Pons (tissue), 1 donor: Measurements from ENCODE around the gene ITCH.
"Not testable (repeated sequence)": the region's sequence is repeated elsewhere in the genome, so short reads cannot be mapped to it uniquely, and the experiment has no call there.

Experiments used
- DNase-seq: peaks from one replicate; pipeline ENCODE4 v3.0.0-alpha.2; 2016; ENCODE audit warnings: low spot score

Gene ITCH

DNA sequence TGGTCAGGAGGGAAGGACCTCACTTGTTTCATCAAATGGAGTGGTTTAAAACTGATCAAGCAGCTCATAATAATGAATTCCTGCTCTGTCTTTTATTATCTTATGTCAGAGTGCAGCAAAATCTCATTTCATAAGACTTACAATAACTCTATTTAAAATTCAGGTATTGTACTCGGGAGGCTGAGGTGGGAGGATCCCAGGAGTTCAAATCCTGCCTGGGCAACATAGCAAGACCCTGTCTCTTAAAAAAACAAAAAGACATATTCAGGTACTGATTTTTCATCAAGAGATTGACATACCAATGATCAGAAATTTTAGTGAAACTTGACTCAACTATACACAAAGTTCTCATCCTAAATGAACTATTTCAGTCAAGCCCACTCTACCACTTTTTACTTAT lies 147.5 kb downstream of the ITCH start:
- peak; percentile 37 for DNase-seq

DNA sequence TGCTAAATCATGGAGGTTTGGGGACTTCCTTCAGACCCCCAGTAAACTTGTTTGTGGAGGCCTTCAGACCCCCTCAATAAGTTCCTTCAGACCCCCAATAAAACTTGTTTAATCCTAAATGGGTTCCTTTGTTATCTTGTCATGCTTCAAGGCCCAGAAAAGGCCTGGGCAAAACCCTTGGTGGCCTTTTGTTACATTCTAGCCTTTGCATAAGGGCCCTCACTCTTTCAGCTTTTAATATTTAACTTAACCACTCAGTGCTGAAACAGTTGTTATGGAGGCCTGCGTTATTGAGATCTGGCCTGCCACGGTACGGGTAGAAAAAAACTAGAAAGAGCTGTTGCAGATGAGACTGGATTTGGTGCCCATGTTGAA lies 148.8 kb downstream of the ITCH start:
- no peak for DNase-seq

DNA sequence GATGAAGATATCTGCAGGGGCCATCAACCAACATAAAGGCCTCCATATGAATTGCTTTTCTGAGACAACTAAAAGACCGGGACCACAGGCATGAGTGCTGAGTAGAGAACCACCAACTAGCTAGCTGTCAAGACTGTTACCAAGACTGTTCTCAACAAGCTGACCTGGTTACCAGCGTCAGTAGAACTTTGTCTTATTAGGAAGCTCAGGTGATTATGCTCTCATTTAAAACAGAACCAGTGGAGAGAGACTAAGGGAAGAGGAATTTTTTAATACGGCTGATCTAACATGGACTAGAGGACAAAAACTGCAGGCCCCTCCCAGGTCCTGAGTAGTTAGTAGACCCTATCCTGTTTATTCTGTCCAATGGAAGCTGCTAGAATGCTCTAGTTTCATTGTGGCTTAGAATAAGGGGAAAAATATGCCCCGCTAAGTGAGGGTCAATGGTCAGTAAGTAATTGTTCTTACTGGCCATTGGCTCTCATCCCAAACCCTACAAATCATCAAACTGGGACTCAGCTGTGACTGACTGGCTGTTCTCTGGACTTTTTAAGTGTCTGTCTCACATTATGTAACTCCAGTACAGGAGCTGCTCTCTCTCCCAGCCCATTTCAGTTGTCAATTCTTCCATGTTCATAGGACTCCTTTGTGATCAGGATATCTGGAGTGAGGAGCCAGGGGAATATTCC lies 149.3 kb downstream of the ITCH start:
- DNase-seq: peak; percentile 87

DNA sequence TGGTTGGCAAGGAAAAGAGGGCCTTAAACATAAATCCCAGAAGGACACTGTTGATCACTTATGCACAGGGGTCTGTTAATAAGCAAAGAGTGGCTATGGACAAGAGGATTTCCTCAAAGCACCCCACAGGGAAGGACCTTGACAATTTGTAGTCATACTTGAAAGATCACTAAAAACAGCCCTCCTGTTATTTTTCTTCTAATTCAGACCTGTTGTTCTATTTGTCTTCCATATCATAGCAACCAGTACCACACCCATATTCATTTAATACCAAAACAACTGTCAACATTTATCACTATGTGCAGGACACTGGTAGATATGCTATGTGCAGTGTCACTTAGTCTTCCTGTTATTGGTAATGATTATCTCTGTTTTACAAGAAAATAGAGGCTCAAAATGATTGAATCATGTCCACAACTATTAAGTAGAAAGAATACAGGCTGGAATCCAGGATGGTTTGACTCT lies 149.9 kb downstream of the ITCH start:
- DNase-seq: no peak

DNA sequence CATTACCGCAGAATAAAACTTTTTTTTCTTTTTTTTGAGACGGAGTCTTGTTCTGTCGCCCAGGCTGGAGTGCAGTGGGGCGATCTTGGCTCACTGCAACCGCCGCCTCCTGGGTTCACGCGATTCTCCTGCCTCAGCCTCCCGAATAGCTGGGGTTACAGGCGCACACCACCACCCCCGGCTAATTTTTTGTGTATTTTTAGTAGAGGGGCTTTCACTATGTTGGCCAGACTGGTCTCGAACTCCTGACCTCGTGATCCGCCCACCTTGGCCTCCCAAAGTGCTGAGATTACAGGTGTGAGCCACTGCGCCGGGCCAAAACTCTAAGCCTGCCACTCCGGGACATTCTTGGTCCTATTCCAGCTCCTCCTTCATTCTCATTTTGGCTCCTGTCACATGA lies 151.0 kb downstream of the ITCH start:
- not testable (repeated sequence) for DNase-seq

DNA sequence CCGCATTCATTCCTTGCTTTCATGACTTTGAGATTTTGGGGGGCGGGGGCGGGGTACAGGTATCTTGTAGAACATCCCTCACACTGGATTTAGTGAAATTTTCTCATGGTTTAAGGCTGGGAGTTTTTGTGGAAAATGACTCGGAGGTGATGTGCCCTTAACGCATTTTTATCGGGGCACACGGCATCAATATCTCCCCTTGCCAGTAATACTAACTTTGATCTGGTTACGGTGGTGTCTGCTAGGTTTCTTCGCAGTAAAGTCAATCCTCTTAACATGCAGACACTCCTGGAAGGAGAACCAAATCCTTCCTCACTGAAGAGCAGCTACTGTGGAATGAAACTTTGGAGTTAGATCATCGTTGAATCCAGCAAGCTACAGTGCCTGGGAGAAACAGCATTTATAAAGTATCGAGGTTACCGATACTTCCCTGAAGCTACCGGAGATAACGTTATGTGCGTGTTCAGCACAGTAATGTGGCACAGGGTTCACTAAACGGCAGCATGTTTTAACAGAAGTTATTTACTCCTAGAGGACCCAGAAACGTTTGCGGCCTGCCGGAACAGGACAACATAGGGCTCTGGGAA lies 151.9 kb downstream of the ITCH start:
- peak; percentile 56 for DNase-seq

DNA sequence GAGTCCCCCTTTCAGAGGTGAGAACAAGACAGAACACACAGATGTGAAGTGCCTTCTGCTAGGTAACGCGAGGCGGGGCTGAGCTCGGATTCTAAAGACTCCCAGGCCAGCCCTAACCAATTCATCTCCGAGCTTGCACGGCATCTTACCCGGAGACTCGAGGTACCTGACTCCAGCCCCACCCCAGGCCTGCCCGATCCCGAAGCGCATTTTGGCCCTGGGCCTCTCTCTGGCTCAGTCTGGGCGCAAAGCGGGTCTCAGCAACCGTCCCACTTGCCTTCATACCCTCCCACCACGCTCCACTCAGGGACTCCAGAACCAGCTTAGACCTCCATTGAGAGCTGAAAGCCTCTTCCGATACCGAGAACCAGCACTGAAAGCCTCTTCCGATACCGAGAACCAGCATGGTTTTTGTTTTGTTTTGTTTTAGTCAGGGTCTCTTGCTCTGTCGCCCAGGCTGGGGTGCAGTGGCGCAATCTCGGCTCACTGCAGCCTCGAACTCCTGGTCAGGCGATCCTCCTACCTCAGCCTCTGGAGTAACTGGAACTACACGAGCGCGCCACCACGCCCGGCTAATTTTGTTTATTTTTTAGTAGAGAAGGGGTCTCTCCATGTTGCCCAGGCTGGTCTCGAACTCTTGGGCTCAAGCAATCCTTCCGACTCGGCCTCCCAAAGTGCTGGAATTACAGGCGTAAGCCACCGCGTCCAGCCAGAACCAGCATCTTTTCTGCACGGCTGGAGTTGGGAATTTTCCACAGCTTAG lies 152.6 kb downstream of the ITCH start:
- no peak for DNase-seq

DNA sequence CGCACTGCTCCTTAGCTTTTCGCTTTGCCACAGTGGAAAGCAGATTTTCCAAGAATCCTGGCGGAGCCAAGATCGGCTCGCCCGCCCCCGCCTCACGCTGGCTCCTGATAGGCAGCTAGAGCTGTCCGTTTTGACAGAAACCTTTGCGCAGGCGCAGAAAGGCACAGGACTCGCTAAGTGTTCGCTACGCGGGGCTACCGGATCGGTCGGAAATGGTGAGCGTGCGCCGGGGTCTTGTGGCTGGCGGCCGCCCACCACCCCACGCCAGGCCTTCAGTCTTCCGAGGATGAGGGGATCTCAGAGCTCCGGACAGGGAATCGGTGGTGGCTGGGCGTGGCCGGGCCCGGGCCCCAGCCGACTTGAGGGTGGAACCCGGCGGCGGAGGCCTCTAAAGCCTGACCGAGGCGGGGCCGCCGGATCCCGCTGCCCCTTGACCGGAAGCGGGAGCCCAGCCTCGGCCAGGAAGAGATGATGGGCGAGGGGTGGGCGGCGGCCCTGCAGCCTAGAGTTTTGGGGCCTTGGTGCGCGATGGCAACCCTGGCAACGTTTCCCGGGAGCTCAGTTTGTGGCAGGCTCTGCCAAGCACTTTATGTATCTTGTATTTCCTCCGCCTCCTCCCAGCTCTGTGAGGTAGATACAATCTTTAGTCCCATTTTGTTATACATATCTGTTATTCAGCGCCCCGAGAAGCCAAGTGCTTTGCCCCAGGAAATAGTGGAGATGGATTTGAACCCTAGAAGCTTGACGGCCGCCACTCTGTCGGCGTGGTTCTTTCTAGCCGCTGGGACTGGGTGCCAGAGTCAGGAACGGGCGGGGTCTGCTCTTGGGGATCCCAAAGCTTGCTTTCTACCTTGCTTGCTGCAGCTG lies 153.4 kb downstream of the ITCH start, which contains the start of gene DYNLRB1:
DYNLRB1 (plus strand) TSS at position 176 of the 867 bp plus-strand sequence; CDS start at position 213, 37 bp downstream.
- peak; percentile 98 for DNase-seq

DNA sequence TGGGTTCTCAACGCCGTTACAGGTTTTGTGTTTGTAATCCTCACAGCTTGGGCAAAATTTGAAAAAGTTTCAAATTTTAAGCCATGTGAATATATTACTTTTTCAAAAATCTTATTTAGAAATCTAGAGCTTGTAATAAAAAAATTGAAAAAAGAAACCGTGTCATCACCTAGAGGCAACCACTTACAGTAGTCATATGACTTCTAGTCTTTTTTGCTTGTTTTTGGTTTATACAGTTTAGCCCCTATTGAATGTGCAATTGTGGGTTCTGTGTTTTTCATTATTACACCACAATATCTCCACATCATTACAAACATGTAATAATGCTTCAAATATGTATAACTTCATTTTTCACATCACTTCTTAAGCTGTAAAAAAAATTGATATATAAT lies 154.0 kb downstream of the ITCH start:
- no peak for DNase-seq

DNA sequence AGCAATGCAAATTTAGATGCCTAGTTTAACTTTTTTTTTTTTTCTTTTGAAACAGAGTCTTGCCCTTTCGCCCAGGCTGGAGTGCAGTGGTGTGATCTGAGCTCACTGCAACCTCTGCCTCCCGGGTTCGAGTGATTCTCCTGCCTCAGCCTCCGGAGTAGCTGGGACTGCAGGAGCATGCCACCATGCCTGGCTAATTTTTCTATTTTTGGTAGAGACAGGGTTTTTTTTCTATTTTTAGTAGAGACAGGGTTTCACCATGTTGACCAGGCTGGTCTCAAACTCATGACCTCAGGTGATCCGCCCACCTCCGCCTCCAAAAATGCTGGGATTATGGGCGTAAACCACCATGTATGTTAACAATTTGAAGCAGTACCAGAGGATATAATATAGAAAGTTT lies 155.8 kb downstream of the ITCH start:
- not testable (repeated sequence) for DNase-seq

DNA sequence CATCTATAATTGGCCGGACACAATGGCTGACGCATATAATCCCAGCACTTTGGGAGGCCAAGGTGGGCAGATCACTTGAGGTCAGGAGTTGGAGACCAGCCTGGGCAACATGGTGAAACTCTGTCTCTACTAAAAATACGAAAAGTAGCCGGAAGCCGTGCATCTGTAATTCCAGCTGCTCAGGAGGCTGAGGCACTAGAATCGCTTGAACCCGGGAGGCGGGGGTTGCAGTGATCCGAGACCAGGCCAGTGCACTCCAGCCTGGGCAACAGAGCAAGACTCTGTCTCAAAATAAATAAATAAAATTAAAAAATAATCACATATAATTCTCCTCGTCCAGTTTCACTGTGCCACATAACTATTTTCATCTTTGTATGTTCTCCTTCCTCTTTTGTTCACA lies 156.8 kb downstream of the ITCH start:
- not testable (repeated sequence) for DNase-seq

DNA sequence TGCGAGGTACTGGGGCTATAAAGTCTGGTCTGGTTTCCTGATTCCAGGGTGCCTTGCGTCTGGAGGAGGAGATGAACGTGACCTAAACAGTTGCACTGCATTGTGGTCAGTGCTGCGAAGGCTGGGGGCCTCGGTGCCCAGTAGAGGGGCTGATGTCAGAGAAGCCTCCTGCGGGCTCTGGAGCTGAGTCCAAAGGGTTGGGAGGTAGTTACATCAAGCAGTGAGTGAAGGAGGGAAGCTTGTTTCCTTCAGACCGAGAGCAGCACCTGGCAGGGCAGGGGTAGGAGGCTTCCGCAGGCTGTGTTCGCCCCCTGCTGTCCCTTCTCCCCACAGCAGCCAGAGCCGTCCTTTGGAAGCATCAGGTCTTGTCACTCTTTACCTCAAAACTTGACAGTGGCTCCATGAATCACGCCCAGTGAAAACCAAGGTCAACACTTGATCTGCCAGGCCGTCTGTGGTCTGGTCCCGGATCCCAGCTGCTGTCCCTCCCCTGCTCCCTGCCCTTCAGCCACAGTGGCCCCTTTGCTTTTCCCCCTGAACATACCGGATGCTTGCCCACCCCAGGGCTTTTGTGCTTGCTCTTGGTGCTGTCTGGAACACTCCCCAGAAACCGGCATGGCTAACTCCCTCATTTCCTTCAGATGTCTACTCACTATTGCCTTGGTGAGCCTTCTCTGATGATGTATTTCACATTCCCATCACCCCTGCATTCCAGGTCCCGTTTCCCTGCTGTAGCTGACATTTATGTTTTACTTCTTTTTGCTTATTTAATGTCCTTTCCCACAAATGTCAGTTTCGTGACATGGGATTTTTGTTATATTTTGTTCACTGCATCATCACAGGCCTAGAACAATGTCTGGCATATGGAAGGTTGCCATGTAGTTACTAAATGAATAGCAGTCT lies 160.1 kb downstream of the ITCH start:
- no peak for DNase-seq

DNA sequence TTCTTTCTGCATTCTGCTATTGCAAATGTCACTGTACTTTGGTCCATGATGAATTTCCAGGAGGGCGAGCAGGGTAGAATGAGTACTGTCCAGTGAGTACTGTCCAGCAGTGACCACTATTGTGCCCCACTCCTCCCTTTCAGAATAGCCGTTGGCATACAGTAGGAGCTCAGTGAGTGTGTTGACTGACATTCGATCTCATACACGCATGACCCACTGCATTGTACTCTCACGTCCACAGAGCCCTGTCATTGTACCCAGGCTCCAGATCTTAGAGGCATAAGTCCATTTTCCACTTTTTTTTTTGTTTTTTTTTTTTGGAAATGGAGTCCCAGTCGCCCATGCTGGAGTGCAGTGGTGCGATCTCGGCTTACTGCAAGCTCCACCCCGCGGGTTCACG lies 161.4 kb downstream of the ITCH start:
- no peak for DNase-seq

DNA sequence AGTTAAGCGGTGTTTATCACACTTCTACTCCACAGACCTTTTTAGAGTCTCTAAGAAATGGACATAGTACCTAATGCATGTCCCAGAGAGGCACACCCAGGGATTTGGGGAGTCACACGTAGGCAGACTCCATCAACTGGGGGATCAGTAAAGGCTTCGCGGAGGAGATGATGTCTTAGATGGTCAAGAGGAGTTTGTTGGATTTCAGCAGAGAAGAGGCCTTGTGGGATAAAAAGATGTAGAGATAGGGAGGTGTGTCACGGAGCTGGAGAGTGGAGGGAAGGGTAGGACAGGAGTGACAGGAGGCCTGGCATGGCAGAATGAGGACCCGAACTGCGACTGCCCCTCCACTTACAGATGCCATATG lies 162.3 kb downstream of the ITCH start:
- DNase-seq: no peak

DNA sequence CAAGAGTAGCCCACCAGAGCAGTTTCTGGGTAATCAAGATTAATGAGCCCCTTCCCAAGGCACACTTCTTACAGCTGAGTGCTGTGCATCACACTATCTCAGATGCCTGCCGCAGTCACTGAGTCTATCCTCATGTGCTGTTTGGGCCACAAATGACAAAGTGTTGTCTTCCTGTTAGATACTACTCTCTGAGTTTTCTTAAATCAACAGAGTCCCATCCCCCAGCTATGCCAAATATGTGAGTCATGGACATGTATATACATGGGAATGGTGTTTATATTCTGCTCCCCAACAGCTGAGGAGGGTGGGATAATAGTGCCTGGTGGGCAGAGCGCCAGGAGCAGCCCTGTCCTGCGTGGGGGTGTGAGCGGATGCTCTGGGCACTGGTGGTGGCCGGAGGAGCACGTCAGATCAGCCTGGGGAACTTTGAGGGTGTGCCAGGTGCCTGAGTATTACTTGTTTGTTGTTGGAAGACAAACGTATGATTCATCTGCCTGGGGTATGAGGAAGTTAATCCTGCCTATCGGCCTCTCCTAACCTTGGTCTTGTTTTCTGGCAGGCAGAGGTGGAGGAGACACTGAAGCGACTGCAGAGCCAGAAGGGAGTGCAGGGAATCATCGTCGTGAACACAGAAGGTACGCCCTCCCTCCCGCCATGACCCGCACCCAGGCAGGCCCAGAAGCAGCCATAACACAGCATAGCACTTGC lies 162.8 kb downstream of the ITCH start:
- DNase-seq: peak; percentile 83

DNA sequence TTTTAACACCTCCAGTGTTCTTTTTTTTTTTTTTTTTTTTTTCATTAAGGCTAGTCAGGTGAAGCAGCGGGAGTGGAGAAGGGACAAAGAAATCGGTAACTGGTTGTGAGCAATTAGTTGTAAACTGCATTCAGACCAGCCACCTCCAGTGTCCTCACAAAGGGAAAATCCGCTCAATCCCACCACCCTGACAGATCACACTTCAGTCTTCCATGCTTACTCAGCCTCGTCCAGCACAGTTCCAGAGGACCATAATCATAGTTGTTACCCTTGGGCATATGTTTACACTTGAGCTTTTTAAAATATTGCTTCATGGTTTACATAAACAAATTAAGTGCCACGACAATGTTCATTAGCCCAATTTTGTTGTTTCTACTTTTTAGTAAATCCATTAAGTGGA lies 163.4 kb downstream of the ITCH start:
- no peak for DNase-seq

DNA sequence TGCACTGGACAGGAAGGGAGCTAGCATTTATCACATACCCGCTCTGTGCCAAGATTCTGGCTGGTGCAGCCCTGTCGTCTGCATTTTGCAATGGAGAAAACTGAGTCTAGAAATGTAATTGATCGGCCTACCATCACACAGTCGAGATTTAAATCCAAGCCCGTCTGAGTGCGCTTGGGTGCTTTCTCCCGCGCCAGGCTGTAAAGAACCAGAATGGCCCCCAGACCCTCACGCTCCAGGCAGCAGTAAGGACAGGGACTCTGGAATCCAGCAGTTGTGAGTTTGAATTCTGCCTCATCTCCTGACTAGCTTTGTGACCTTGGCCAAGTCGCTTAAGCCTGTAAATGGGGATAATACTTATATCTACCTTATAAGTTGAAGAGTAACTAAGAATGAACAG lies 163.9 kb downstream of the ITCH start:
- DNase-seq: no peak

DNA sequence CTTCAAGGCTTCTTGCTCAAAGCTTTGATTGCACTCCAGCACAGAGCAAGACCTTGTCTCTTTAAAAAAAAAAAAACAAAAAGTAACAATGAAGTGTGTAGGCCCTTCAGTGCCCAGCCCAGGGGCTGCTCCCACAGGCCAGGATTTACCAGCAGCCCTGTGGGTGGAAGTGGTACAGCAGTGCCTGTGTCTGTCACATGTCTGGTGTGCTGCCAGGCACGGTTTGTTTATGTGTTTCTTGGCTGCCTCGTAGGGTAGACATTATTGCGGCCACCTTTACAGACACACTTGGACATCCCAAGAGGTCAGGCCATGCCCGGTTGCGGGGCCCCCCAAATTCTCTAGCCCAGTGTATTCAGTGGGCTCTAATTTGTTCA lies 165.8 kb downstream of the ITCH start:
- DNase-seq: no peak

DNA sequence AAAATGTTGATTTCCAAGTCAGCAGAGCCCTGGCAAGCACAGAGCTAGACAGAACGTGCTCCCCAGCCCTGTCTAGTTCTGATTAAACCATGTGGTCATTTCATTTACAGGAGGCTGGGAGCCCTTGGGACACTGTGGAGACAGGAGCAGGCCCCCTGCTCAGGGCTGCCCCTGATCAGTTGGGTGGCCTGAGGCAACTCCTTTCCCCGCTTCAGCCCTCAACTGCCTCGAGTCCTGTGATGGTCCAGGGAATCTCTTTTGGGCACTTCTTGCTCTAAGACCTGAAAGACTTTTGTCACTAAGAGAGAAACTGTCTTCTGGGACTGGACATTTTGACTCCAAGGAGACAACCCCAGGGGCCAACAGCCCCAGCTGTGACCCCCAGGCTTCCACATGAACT lies 166.7 kb downstream of the ITCH start:
- peak; percentile 9 for DNase-seq

DNA sequence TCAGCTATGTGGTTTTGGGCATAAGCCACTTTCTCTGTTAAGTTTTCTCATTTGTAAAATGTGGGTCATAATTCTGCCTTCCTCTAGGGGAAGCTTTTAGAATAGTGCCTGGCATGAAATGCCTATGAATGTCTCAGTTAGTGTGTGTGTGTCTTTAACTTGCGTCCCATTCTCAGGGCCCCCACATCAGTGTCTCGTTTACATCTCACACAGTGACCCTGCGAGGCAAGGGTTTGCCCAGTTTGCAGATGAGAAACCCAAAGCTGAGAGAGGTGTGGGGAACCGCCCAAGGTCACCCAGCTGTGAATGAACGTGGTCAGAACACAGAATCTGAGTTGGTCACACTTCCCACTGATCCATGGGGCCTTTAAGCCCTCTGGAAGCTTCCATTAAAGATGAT lies 167.3 kb downstream of the ITCH start:
- DNase-seq: no peak
